ENCODE results near the gene GPR87. TPM values are rescaled to one million over a fixed set of nuclear protein-coding genes. Genes with fewer than 3 reads are reported as not detected.

The GPR87 gene
- total and polyA plus RNA-seq, 2 of the 4 experiments (the other 2 are of a cell fraction): 0.26 to 0.36 TPM

GRCh38 chr3:151312972-151313371, 3.6 kb downstream of the GPR87 start:
- dilution Hi-C loops (cut with HindIII; ENCODE audit: low sequenced_read_pairs, unreplicated experiment) (no loop called here), in situ Hi-C loops (cut with MboI; ENCODE audit: low sequenced_read_pairs) (no loop called here), intact Hi-C loops (cut with micrococcal nuclease) (no loop called here)
- Histone ChIP-seq H2AK5ac (ENCODE audit: low read depth, low read length) (no peak overlapping the region), H4K91ac (ENCODE audit: insufficient read depth, low read depth, low read length) (no peak overlapping the region), H3K4me3 (ENCODE audit: insufficient read depth, low read depth, low read length) (no peak overlapping the region), H2AK9ac (replicated peaks; ENCODE audit: low read depth, low read length, poor library complexity) (no peak overlapping the region), H3K9me3 (ENCODE audit: control insufficient read depth, insufficient read depth, low read length) (peaks cover 5% of the 10 kb centered on the region), H3K27me3 (ENCODE audit: control insufficient read depth, insufficient read depth, low read length) (no peaks in the 10 kb centered on the region), H3K56ac (ENCODE audit: extremely low read depth, insufficient read depth, low read length) (no peak overlapping the region), H3K79me1 (ENCODE audit: low read depth in 1 of 2, low read length in 2 of 2) (no peaks in the 10 kb centered on the region), H3K4me1 (ENCODE audit: control insufficient read depth, insufficient read depth, low read length) (peaks cover 2% of the 10 kb centered on the region), H3K18ac (ENCODE audit: low read depth, low read length) (no peak overlapping the region), H3K9ac (ENCODE audit: low read depth, low read length) (no peak overlapping the region), H4K8ac (ENCODE audit: low read depth in 2 of 2, low read length in 2 of 2) (no peak overlapping the region), H3K14ac (replicated peaks; ENCODE audit: low read depth, low read length) (no peak overlapping the region), H3K9me1 (ENCODE audit: insufficient read depth, low read length) (peaks cover 3% of the 10 kb centered on the region; the same call in 1 of the 2 replicates), H2BK20ac (ENCODE audit: low read depth, low read length) (no peak overlapping the region), H3K27ac (ENCODE audit: insufficient read depth, low read length) (no peak overlapping the region), H4K5ac (ENCODE audit: low read depth, low read length) (no peak overlapping the region), H2BK15ac (ENCODE audit: low read depth, low read length) (no peak overlapping the region), H3K4ac (ENCODE audit: low read depth, low read length) (no peak overlapping the region), H2BK5ac (ENCODE audit: low read depth, low read length, poor library complexity, severe bottlenecking) (no peak overlapping the region), H2AFZ (replicated peaks; ENCODE audit: low read length, poor library complexity) (no peak overlapping the region), H3K4me2 (ENCODE audit: low read depth, low read length) (no peak overlapping the region), H4K20me1 (ENCODE audit: insufficient read depth, low read length) (no peaks in the 10 kb centered on the region), H2BK120ac (ENCODE audit: low read depth, low read length) (no peak overlapping the region), H3K23ac (ENCODE audit: low read depth, low read length) (no peak overlapping the region), H3K36me3 (ENCODE audit: control insufficient read depth, insufficient read depth, low read length) (no peaks in the 10 kb centered on the region)
- ChIA-PET CTCF (no interaction called here), POLR2A (ENCODE audit: unreplicated experiment) (no interaction called here)
- ATAC-seq (ENCODE audit: low read depth) (no peak), DNase-seq (no peak)
- no TSS peak for BruUV-seq (replicated peaks)
- TF ChIP-seq MAZ (IDR thresholded peaks at IDR 0.05; ENCODE audit: borderline replicate concordance, low read depth, low read length): no peak
- TF ChIP-seq RAD21 (IDR thresholded peaks at IDR 0.05; ENCODE audit: low read length): no peak
- no peak for TF ChIP-seq FOS (IDR thresholded peaks at IDR 0.05; ENCODE audit: low read depth, low read length)
- no peak for TF ChIP-seq RCOR1 (IDR thresholded peaks at IDR 0.05; ENCODE audit: insufficient replicate concordance, low read length)
- TF ChIP-seq RFX5 (IDR thresholded peaks at IDR 0.05; ENCODE audit: low read depth, low read length): no peak
- TF ChIP-seq MXI1 (IDR thresholded peaks at IDR 0.05; ENCODE audit: borderline replicate concordance, low read depth, low read length): no peak
- no peak for TF ChIP-seq MAFK (IDR thresholded peaks at IDR 0.05; ENCODE audit: low read depth, low read length)
- no peak for TF ChIP-seq CTCF (conservative IDR thresholded peaks at IDR 0.05; ENCODE audit: low read depth, low read length)
- no peak for TF ChIP-seq POLR2A (IDR thresholded peaks at IDR 0.05; ENCODE audit: low read depth, low read length)
- TF ChIP-seq ELK1 (IDR thresholded peaks at IDR 0.05; ENCODE audit: borderline replicate concordance, low read depth, low read length): no peak
- no peak for TF ChIP-seq USF2 (IDR thresholded peaks at IDR 0.05; ENCODE audit: low read depth, low read length)
- WGBS, 2 experiments (ENCODE audit: extremely low coverage in 2 of 2, insufficient read length in 1 of 2): no CpG with 5 or more reads among the region's 3 CpGs

All from IMR-90 (cell line).